ENCODE data around the gene MS4A3. TPM values are rescaled to one million over a fixed set of nuclear protein-coding genes. Genes with fewer than 3 reads are reported as not detected.
"Not testable (repeated sequence)": the region's sequence is repeated elsewhere in the genome, so short reads cannot be mapped to it uniquely, and the experiment has no call there.

MS4A3 gene
- total RNA-seq, 1 donor from 2014 or later: not detected

- FAIRE-seq (no peak), DNase-seq (ENCODE audit: low read depth) (peak; percentile 71)
- Histone ChIP-seq H3K36me3 (ENCODE audit: control insufficient read depth, insufficient read depth, low read length) (no peaks in the 10 kb centered on the region), H3K27me3 (ENCODE audit: control insufficient read depth, insufficient read depth, low read length) (no peaks in the 10 kb centered on the region), H3K4me3 (ENCODE audit: low read depth, low read length) (no peak overlapping the region)
- TF ChIP-seq, protein P1, sequence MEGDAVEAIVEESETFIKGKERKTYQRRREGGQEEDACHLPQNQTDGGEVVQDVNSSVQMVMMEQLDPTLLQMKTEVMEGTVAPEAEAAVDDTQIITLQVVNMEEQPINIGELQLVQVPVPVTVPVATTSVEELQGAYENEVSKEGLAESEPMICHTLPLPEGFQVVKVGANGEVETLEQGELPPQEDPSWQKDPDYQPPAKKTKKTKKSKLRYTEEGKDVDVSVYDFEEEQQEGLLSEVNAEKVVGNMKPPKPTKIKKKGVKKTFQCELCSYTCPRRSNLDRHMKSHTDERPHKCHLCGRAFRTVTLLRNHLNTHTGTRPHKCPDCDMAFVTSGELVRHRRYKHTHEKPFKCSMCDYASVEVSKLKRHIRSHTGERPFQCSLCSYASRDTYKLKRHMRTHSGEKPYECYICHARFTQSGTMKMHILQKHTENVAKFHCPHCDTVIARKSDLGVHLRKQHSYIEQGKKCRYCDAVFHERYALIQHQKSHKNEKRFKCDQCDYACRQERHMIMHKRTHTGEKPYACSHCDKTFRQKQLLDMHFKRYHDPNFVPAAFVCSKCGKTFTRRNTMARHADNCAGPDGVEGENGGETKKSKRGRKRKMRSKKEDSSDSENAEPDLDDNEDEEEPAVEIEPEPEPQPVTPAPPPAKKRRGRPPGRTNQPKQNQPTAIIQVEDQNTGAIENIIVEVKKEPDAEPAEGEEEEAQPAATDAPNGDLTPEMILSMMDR (IDR thresholded peaks at IDR 0.05; ENCODE audit: insufficient read depth, low read length, severe bottlenecking): no peak
Observed at GRCh38 chr11:60059052-60059451, 2.6 kb downstream of the MS4A3 start.

DNA sequence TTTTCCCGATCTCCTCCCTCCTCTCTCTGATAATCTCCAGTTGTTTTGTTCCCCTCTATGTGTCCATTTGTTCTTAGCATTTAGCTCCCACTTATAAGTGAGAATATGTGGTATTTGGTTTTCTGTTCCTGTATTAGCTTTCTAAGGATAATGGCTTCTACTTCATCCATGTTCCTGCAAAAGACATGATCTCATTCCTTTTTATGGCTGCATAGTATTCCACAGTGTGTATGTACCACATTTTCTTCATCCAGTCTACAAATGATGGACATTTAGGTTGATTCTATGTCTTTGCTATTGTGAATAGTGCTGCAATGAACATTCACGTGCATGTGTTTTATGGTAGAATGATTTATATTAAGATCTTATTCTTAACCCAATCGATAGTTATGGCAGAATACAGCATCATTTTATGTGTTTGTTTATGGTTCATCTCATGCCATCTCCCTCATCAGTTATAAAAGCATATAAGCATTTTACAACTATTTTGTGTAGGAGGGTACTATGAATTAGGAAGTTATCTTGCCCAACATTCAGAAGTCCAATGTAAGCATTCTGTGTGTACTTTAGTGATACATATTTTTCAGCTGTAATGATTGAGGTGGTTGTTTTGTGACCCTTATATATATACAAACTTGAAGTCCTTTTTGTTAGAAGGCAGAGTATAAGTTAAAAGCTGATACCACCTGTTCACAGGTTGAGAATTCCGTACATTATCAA, 3.2 kb downstream of the MS4A3 start:
- no peaks in the 10 kb centered on the region for H3K27me3 ChIP-seq (ENCODE audit: control insufficient read depth, insufficient read depth, low read length)
- no peaks in the 10 kb centered on the region for H3K36me3 ChIP-seq (ENCODE audit: control insufficient read depth, insufficient read depth, low read length)
- no peak for FAIRE-seq
- no peak for DNase-seq (ENCODE audit: low read depth)
- TF ChIP-seq, protein P1 (IDR thresholded peaks at IDR 0.05; ENCODE audit: insufficient read depth, low read length, severe bottlenecking): no peak
- H3K4me3 ChIP-seq (ENCODE audit: low read depth, low read length): no peak overlapping the region

DNA sequence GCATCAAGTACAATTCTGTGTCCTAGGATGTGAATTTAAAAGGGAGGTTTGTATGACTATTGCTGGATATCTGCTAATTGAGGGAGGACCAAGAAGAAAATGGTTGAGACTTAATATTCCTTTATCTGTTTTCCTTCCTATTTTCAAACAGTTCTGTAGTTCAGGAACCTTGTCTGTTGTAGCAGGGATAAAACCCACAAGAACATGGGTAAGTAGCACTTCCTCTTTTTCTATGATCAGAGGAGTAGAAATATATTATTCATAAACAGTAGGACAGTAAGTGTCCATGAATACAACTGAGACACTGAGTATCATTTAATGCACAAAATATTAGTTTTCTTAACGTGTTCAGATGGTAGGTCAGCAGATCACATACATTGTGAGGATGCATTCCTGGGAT, 7.6 kb downstream of the MS4A3 start:
- Histone ChIP-seq H3K27me3 (ENCODE audit: control insufficient read depth, insufficient read depth, low read length) (no peaks in the 10 kb centered on the region), H3K36me3 (ENCODE audit: control insufficient read depth, insufficient read depth, low read length) (no peaks in the 10 kb centered on the region), H3K4me3 (ENCODE audit: low read depth, low read length) (no peak overlapping the region)
- DNase-seq (ENCODE audit: low read depth) (no peak), FAIRE-seq (no peak)
- TF ChIP-seq, protein P1 (IDR thresholded peaks at IDR 0.05; ENCODE audit: insufficient read depth, low read length, severe bottlenecking): no peak

DNA sequence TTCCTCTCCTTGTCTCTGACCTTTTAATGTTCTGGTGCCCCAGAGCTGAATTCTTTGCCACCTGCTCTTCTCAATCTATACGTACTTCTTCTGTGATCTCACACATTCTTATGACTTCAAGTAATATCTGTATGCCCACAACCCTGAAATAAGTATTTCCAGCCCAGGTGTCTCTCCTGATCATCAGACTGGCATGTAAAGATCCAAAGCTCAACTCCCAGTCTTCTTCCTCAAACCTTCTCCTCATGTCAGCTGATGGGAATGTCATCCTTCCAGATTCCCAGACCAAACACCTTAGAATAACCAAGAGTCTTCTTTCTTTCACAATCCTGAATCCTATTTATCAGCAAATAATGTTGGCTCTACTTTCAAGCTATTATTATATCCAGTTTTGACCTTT, 9.3 kb downstream of the MS4A3 start:
- DNase-seq (ENCODE audit: low read depth) (no peak), FAIRE-seq (no peak)
- no peaks in the 10 kb centered on the region for H3K27me3 ChIP-seq (ENCODE audit: control insufficient read depth, insufficient read depth, low read length)
- H3K36me3 ChIP-seq (ENCODE audit: control insufficient read depth, insufficient read depth, low read length): no peaks in the 10 kb centered on the region
- TF ChIP-seq, protein P1 (IDR thresholded peaks at IDR 0.05; ENCODE audit: insufficient read depth, low read length, severe bottlenecking): no peak
- no peak overlapping the region for H3K4me3 ChIP-seq (ENCODE audit: low read depth, low read length)

DNA sequence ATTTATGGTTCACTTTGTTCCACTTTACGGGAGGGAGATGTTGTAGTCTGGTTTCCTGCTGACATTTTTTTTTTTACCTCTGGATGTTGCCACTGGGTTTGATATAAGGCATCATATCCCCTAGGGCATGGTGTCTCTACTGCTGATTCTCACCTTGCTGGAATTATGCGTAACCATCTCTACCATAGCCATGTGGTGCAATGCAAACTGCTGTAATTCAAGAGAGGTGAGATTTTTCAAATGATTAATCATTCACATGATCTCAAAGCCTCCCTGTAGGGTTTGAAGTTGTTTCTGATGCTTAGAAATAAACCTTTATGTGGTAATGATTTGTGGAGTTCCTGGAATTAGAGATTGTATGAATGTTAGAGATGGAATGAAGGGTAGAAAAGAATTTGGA, 13.0 kb downstream of the MS4A3 start:
- Histone ChIP-seq H3K27me3 (ENCODE audit: control insufficient read depth, insufficient read depth, low read length) (no peaks in the 10 kb centered on the region), H3K4me3 (ENCODE audit: low read depth, low read length) (no peak overlapping the region), H3K36me3 (ENCODE audit: control insufficient read depth, insufficient read depth, low read length) (no peaks in the 10 kb centered on the region)
- FAIRE-seq: no peak
- DNase-seq (ENCODE audit: low read depth): peak; percentile 60
- TF ChIP-seq, protein P1 (IDR thresholded peaks at IDR 0.05; ENCODE audit: insufficient read depth, low read length, severe bottlenecking): no peak

DNA sequence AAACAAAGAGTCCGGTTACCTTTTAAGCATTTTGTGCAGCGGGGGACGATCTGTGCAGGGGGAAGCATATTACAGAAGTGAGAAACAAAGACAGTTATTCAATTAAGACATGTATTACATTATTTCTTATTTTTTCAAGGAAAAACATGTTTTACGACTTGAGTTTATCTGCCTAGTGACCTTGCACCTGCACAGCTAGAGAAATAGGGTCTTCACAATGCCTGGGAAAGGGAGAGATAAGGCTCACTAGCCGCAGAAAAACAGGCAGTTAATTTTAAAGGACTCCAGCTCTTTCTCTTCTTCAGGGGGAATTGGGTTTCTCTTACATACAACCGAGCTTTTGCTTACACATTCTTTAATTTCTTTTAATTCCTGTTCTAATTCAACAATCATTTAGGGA, 15.2 kb downstream of the MS4A3 start:
- H3K27me3 ChIP-seq (ENCODE audit: control insufficient read depth, insufficient read depth, low read length); DNase-seq (ENCODE audit: low read depth); H3K4me3 ChIP-seq (ENCODE audit: low read depth, low read length); FAIRE-seq; H3K36me3 ChIP-seq (ENCODE audit: control insufficient read depth, insufficient read depth, low read length): not testable (repeated sequence)

Measured in bronchial epithelial cell (primary cell).